ENCODE results near the gene SIGLEC15. TPM values are rescaled to one million over a fixed set of nuclear protein-coding genes. Genes with fewer than 3 reads are reported as not detected.

The SIGLEC15 gene
- total RNA-seq, 1 donor from 2014 or later = 2.7 TPM

- no peak for TF ChIP-seq CTCF (IDR thresholded peaks at IDR 0.05; ENCODE audit: unreplicated experiment)
- DNase-seq (ENCODE audit: low spot score) = no peak
- no peaks in the 10 kb centered on the region for H3K27me3 Mint-ChIP-seq (ENCODE audit: unreplicated experiment)
- H3K9me3 Mint-ChIP-seq (ENCODE audit: unreplicated experiment) = no peaks in the 10 kb centered on the region
- H3K4me1 Mint-ChIP-seq (ENCODE audit: unreplicated experiment) = no peaks in the 10 kb centered on the region
- no peak overlapping the region for H3K4me3 Mint-ChIP-seq (ENCODE audit: unreplicated experiment)
- H3K36me3 Mint-ChIP-seq (ENCODE audit: low read depth, unreplicated experiment) = peaks cover 47% of the 10 kb centered on the region
- no peak overlapping the region for H3K27ac Mint-ChIP-seq (ENCODE audit: unreplicated experiment)
Observed at GRCh38 chr18:45851161-45851925, 25.9 kb downstream of the SIGLEC15 start.

- Mint-ChIP-seq H3K9me3 (ENCODE audit: unreplicated experiment) (no peaks in the 10 kb centered on the region), H3K27me3 (ENCODE audit: unreplicated experiment) (no peaks in the 10 kb centered on the region), H3K27ac (ENCODE audit: unreplicated experiment) (no peak overlapping the region), H3K4me1 (ENCODE audit: unreplicated experiment) (no peaks in the 10 kb centered on the region), H3K4me3 (ENCODE audit: unreplicated experiment) (no peak overlapping the region), H3K36me3 (ENCODE audit: low read depth, unreplicated experiment) (peaks cover 47% of the 10 kb centered on the region)
- DNase-seq (ENCODE audit: low spot score) = no peak
- TF ChIP-seq CTCF (IDR thresholded peaks at IDR 0.05; ENCODE audit: unreplicated experiment) = no peak
Observed at GRCh38 chr18:45852631-45853030, 27.2 kb downstream of the SIGLEC15 start.

GRCh38 chr18:45854036-45854586 is 28.6 kb downstream of the SIGLEC15 start:
- Mint-ChIP-seq H3K27ac (ENCODE audit: unreplicated experiment) (no peak overlapping the region), H3K9me3 (ENCODE audit: unreplicated experiment) (no peaks in the 10 kb centered on the region), H3K27me3 (ENCODE audit: unreplicated experiment) (no peaks in the 10 kb centered on the region), H3K4me3 (ENCODE audit: unreplicated experiment) (no peak overlapping the region), H3K36me3 (ENCODE audit: low read depth, unreplicated experiment) (peaks cover 42% of the 10 kb centered on the region), H3K4me1 (ENCODE audit: unreplicated experiment) (no peaks in the 10 kb centered on the region)
- no peak for TF ChIP-seq CTCF (IDR thresholded peaks at IDR 0.05; ENCODE audit: unreplicated experiment)
- DNase-seq (ENCODE audit: low spot score) = no peak

GRCh38 chr18:45856531-45856930 is 31.1 kb downstream of the SIGLEC15 start:
- Mint-ChIP-seq H3K4me3 (ENCODE audit: unreplicated experiment) (no peak overlapping the region), H3K9me3 (ENCODE audit: unreplicated experiment) (no peaks in the 10 kb centered on the region), H3K27me3 (ENCODE audit: unreplicated experiment) (no peaks in the 10 kb centered on the region), H3K4me1 (ENCODE audit: unreplicated experiment) (no peaks in the 10 kb centered on the region), H3K27ac (ENCODE audit: unreplicated experiment) (no peak overlapping the region), H3K36me3 (ENCODE audit: low read depth, unreplicated experiment) (peaks cover 40% of the 10 kb centered on the region)
- DNase-seq (ENCODE audit: low spot score) = no peak
- no peak for TF ChIP-seq CTCF (IDR thresholded peaks at IDR 0.05; ENCODE audit: unreplicated experiment)

- Mint-ChIP-seq H3K27ac (ENCODE audit: unreplicated experiment) (no peak overlapping the region), H3K36me3 (ENCODE audit: low read depth, unreplicated experiment) (peaks cover 36% of the 10 kb centered on the region), H3K4me3 (ENCODE audit: unreplicated experiment) (no peak overlapping the region), H3K4me1 (ENCODE audit: unreplicated experiment) (no peaks in the 10 kb centered on the region), H3K27me3 (ENCODE audit: unreplicated experiment) (no peaks in the 10 kb centered on the region), H3K9me3 (ENCODE audit: unreplicated experiment) (no peaks in the 10 kb centered on the region)
- no peak for DNase-seq (ENCODE audit: low spot score)
- TF ChIP-seq CTCF (IDR thresholded peaks at IDR 0.05; ENCODE audit: unreplicated experiment) = no peak
Observed at GRCh38 chr18:45859334-45859733, 33.9 kb downstream of the SIGLEC15 start.
